ENCODE results near the gene RPF1. TPM values are rescaled to one million over a fixed set of nuclear protein-coding genes. Genes with fewer than 3 reads are reported as not detected.

The RPF1 gene
- polyA plus RNA-seq, 2 of the 4 experiments (the other 2 are of a cell fraction), result 28.2 to 49.8 TPM

GRCh38 chr1:84480650-84481049 is 1.6 kb downstream of the RPF1 start:
- ChIA-PET POLR2A (interaction anchor here (1.9 kb wide), 1 partner anchor 26 kb away, joined by 12 read pairs; the partner anchor contains the start of genes GNG5 and SPATA1), CTCF (interaction anchor here (0.9 kb wide), 1 partner anchor 140 kb away, joined by 3 read pairs; no protein-coding TSS in a partner anchor)
- TF ChIP-seq FOSB (CRISPR knock-in tag; IDR thresholded peaks at IDR 0.05) (no peak), ELK1 (IDR thresholded peaks at IDR 0.05; ENCODE audit: low read depth, low read length) (no peak), TFCP2L1 (CRISPR knock-in tag; IDR thresholded peaks at IDR 0.05) (no peak)
- no peak for DNase-seq (ENCODE audit: low read depth in 1 of 2, low spot score in 1 of 2)
- FAIRE-seq, result no peak
- Histone ChIP-seq H3K9me3 (peaks cover 11% of the 10 kb centered on the region), H3K4me1 (peaks cover 12% of the 10 kb centered on the region), H3K27ac (no peak overlapping the region), H3K4me3 (no peak overlapping the region), H3K4me2 (peak overlapping the region; percentile 98)
- WGBS (ENCODE audit: missing lambda C conversion rate), result 88% methylated on average over 4 of the region's 4 CpGs
- ATAC-seq, result no peak

- TF ChIP-seq SREBF2 (IDR thresholded peaks at IDR 0.05) (no peak), HEYL (CRISPR knock-in tag; IDR thresholded peaks at IDR 0.05) (no peak), CHD4 (IDR thresholded peaks at IDR 0.05; ENCODE audit: borderline replicate concordance) (no peak), HOXB13 (CRISPR knock-in tag; IDR thresholded peaks at IDR 0.05; ENCODE audit: low read depth) (no peak), TP53 (CRISPR knock-in tag; IDR thresholded peaks at IDR 0.05) (no peak), POLR2AphosphoS2 (conservative IDR thresholded peaks at IDR 0.05; ENCODE audit: low read length) (no peak), NPAS2 (CRISPR knock-in tag; IDR thresholded peaks at IDR 0.05; ENCODE audit: borderline replicate concordance) (no peak), E2F6 (IDR thresholded peaks at IDR 0.05; ENCODE audit: borderline replicate concordance, low read depth) (no peak), PHF8 (IDR thresholded peaks at IDR 0.05; ENCODE audit: borderline replicate concordance, low read depth) (no peak), ATOH8 (CRISPR knock-in tag; IDR thresholded peaks at IDR 0.05; ENCODE audit: low read depth) (no peak), CTCF (IDR thresholded peaks at IDR 0.05) (no peak), JUNB (IDR thresholded peaks at IDR 0.05) (no peak), FOSL2 (IDR thresholded peaks at IDR 0.05) (no peak), FOSL2 (CRISPR knock-in tag; IDR thresholded peaks at IDR 0.05) (no peak), BCL3 (IDR thresholded peaks at IDR 0.05) (no peak), CHD2 (IDR thresholded peaks at IDR 0.05; ENCODE audit: low read length, partially characterized antibody) (no peak), BHLHE40 (IDR thresholded peaks at IDR 0.05; ENCODE audit: low read depth, low read length) (no peak), ZNF302 (CRISPR knock-in tag; IDR thresholded peaks at IDR 0.05) (no peak), CEBPB (IDR thresholded peaks at IDR 0.05) (no peak)
- POLR2A ChIA-PET, result no interaction called here
- CTCF ChIA-PET, result interaction anchor here (0.8 to 0.9 kb wide), 2 partner anchors 139 to 272 kb away, joined by 3 read pairs; no protein-coding TSS in a partner anchor
- DNase-seq (ENCODE audit: low read depth in 1 of 2, low spot score in 1 of 2) (no peak), ATAC-seq (no peak), FAIRE-seq (no peak)
- H3K4me3 ChIP-seq, result no peak overlapping the region
- no peak overlapping the region for H3K27ac ChIP-seq
- H3K4me1 ChIP-seq, result peaks cover 12% of the 10 kb centered on the region
- 79% methylated on average over 2 of the region's 2 CpGs for WGBS (ENCODE audit: missing lambda C conversion rate)
- H3K4me2 ChIP-seq, result peak overlapping the region; percentile 98
- H3K9me3 ChIP-seq, result peaks cover 11% of the 10 kb centered on the region
Observed at GRCh38 chr1:84481317-84481716, 2.3 kb downstream of the RPF1 start.
